DOHH2 (cell line): ENCODE results near the gene TMOD2.

Source experiments
- H3F3A ChIP-seq: fragments of 200-600 bp; sonication (generic), shearing (Covaris generic); 2 replicates; pipeline ENCODE4 v1.6.0; 2016; ENCODE audit warnings: antibody characterized with exemption, mild to moderate bottlenecking; ENCODE audit not compliant: control insufficient read depth, insufficient read depth
- H3K27ac ChIP-seq: fragments of 200-600 bp; sonication (generic); 2 replicates; pipeline ENCODE4 v1.5.1; 2014; ENCODE audit warnings: low read depth, mild to moderate bottlenecking, low read length, moderate library complexity
- H3K27me3 ChIP-seq: fragments of 200-600 bp; sonication (generic); 2 replicates; pipeline ENCODE4 v1.6.1; 2014; ENCODE audit warnings: mild to moderate bottlenecking, low read length, mixed read lengths; ENCODE audit not compliant: control insufficient read depth
- H3K36me3 ChIP-seq: fragments of 200-600 bp; sonication (generic); 2 replicates; pipeline ENCODE4 v1.6.1; 2014; ENCODE audit warnings: mild to moderate bottlenecking, low read length, moderate library complexity, mixed read lengths; ENCODE audit not compliant: control insufficient read depth
- H3K4me1 ChIP-seq: fragments of 200-600 bp; sonication (generic); 2 replicates; pipeline ENCODE4 v1.6.1; 2014; ENCODE audit warnings: mild to moderate bottlenecking, low read length, mixed read lengths; ENCODE audit not compliant: control insufficient read depth
- H3K4me2 ChIP-seq: fragments of 200-600 bp; sonication (generic); 2 replicates; pipeline ENCODE4 v1.6.0; 2014; ENCODE audit warnings: mild to moderate bottlenecking, low read length, moderate library complexity
- H3K4me3 ChIP-seq: fragments of 200-600 bp; sonication (generic); 2 replicates; pipeline ENCODE4 v1.5.1; 2014; ENCODE audit warnings: mild to moderate bottlenecking, low read length, mixed read lengths
- H3K79me2 ChIP-seq: fragments of 200-600 bp; sonication (generic); 2 replicates; pipeline ENCODE4 v1.6.1; 2014; ENCODE audit warnings: mild to moderate bottlenecking, low read length, mixed read lengths; ENCODE audit not compliant: control insufficient read depth
- H3K9me2 ChIP-seq: fragments of 200-600 bp; sonication (generic); replicated peaks from 2 replicates; pipeline ENCODE4 v1.6.1; 2014; ENCODE audit warnings: mild to moderate bottlenecking, low read length, mixed read lengths; ENCODE audit not compliant: control insufficient read depth
- H3K9me3 ChIP-seq: fragments of 200-600 bp; sonication (generic); 2 replicates; pipeline ENCODE4 v1.6.1; 2014; ENCODE audit warnings: antibody characterized with exemption, low read length, mixed read lengths; ENCODE audit not compliant: control insufficient read depth, insufficient read depth
- H4K20me1 ChIP-seq: fragments of 200-600 bp; sonication (generic); 2 replicates; pipeline ENCODE4 v1.6.0; 2014; ENCODE audit warnings: low read depth, mild to moderate bottlenecking, antibody characterized with exemption, low read length, moderate library complexity; ENCODE audit not compliant: control insufficient read depth, insufficient read depth
- CTCF ChIP-seq: fragments of 200-600 bp; sonication (generic); IDR thresholded peaks from one replicate; pipeline ENCODE4 v1.5.1; 2014; ENCODE audit warnings: antibody characterized with exemption, mild to moderate bottlenecking, low read depth, low read length; ENCODE audit not compliant: poor library complexity, severe bottlenecking
- EZH2phosphoT487 ChIP-seq: fragments of 200-600 bp; sonication (generic); IDR thresholded peaks from 2 replicates; pipeline ENCODE4 v1.6.1; 2017; ENCODE audit warnings: borderline replicate concordance, mild to moderate bottlenecking, antibody characterized with exemption, low read length, moderate library complexity, mixed read lengths

TMOD2 gene

GRCh38 chr15:51750792-51751696 lies at the start of gene TMOD2:
Gene TMOD2 (plus strand): TSS chr15:51751597. CDS start chr15:51766442, 14,845 bp downstream.
- TF ChIP-seq EZH2phosphoT487 (no peak), CTCF (no peak)
- peaks cover 38% of the 10 kb centered on the region for H3K4me1 ChIP-seq
- peaks cover 41% of the 10 kb centered on the region for H3K27me3 ChIP-seq
- peak within 1 kb of the TSS; percentile 81 for H3K4me3 ChIP-seq
- H3K4me2 ChIP-seq, result peak within 1 kb of the TSS; percentile 84
- H3K27ac ChIP-seq, result peak within 1 kb of the TSS; percentile 31
- H3K9me2 ChIP-seq, result no peaks in the 10 kb centered on the region
- no peaks in the 10 kb centered on the region for H3K9me3 ChIP-seq
- H3F3A ChIP-seq, result peaks cover 11% of the 10 kb centered on the region
- no peaks in the 10 kb centered on the region for H3K79me2 ChIP-seq
- H4K20me1 ChIP-seq, result no peaks in the 10 kb centered on the region
- no peaks in the 10 kb centered on the region for H3K36me3 ChIP-seq

GRCh38 chr15:51702710-51703109 lies 48.7 kb upstream of the TMOD2 start:
- Histone ChIP-seq H3F3A (no peaks in the 10 kb centered on the region), H3K9me3 (no peaks in the 10 kb centered on the region), H3K4me3 (no peak overlapping the region), H3K79me2 (no peaks in the 10 kb centered on the region), H3K36me3 (no peaks in the 10 kb centered on the region), H3K27me3 (peaks cover 15% of the 10 kb centered on the region), H3K4me1 (no peaks in the 10 kb centered on the region), H3K9me2 (no peaks in the 10 kb centered on the region), H3K27ac (no peak overlapping the region), H3K4me2 (no peak overlapping the region), H4K20me1 (no peaks in the 10 kb centered on the region)
- no peak for TF ChIP-seq EZH2phosphoT487
- no peak for TF ChIP-seq CTCF

- no peak overlapping the region for H3K27ac ChIP-seq
- 0 out of 2 replicates have a peak, but pooled peaks cover 4% of the 10 kb centered on the region for H3K27me3 ChIP-seq
- H3K4me1 ChIP-seq, result no peaks in the 10 kb centered on the region
- no peaks in the 10 kb centered on the region for H3K79me2 ChIP-seq
- no peaks in the 10 kb centered on the region for H3F3A ChIP-seq
- no peaks in the 10 kb centered on the region for H4K20me1 ChIP-seq
- H3K9me3 ChIP-seq, result no peaks in the 10 kb centered on the region
- H3K4me2 ChIP-seq, result no peak overlapping the region
- no peak overlapping the region for H3K4me3 ChIP-seq
- H3K36me3 ChIP-seq, result no peaks in the 10 kb centered on the region
- TF ChIP-seq EZH2phosphoT487 (no peak), CTCF (no peak)
- no peaks in the 10 kb centered on the region for H3K9me2 ChIP-seq
Measured at GRCh38 chr15:51706291-51706690, 45.1 kb upstream of the TMOD2 start.
